Heart left ventricle (tissue), 16 donors: Measurements from ENCODE around the gene CBX4. TPM values are rescaled to one million over a fixed set of nuclear protein-coding genes. Genes with fewer than 3 reads are reported as not detected.

ENCODE experiments used
- ATAC-seq, 4 donors: fragments of 200-7000 bp; cut with Tn5 transposase; one replicate each; pipeline ENCODE4 v1.9.1; 2020 to 2022; ENCODE audit warnings: moderate library complexity in 4 of 4, mild to moderate bottlenecking in 3 of 4, moderate number of reproducible peaks in 1 of 4
- DNase-seq, 5 donors: peaks; one replicate each; pipeline ENCODE4 v3.0.0-alpha.2; 2020
- H3K27ac ChIP-seq, 12 donors: fragments of 200-600 bp; sonication (generic) in 4 of 12; one replicate each; pipeline versions ENCODE4 v1.5.0 to v1.8.0; 2016 to 2022; ENCODE audit warnings: mild to moderate bottlenecking in 2 of 12
- H3K27me3 ChIP-seq, 9 donors: fragments of 200-600 bp; sonication (generic) in 2 of 9; one replicate each; pipeline versions ENCODE4 v1.5.1 to v1.8.0; 2016 to 2022; ENCODE audit warnings: mild to moderate bottlenecking in 3 of 9
- H3K36me3 ChIP-seq, 9 donors: fragments of 200-600 bp; sonication (generic) in 2 of 9; one replicate each; pipeline versions ENCODE4 v1.5.0 to v1.8.0; 2018 to 2022; ENCODE audit warnings: mild to moderate bottlenecking in 2 of 9
- H3K4me1 ChIP-seq, 12 donors: fragments of 200-600 bp; sonication (generic) in 4 of 12; one replicate each; pipeline versions ENCODE4 v1.5.0 to v1.8.0; 2016 to 2022; ENCODE audit warnings: mild to moderate bottlenecking in 3 of 12
- H3K4me3 ChIP-seq, 12 donors: fragments of 200-600 bp; sonication (generic) in 4 of 12; one replicate each; pipeline versions ENCODE4 v1.5.0 to v1.8.0; 2017 to 2022; ENCODE audit warnings: mild to moderate bottlenecking in 9 of 12, moderate library complexity in 4 of 12
- H3K9me3 ChIP-seq, 12 donors: fragments of 200-600 bp; sonication (generic) in 4 of 12; one replicate each; pipeline versions ENCODE4 v1.5.0 to v1.8.0; 2016 to 2022; ENCODE audit warnings: mild to moderate bottlenecking in 1 of 12
- CTCF ChIP-seq, 12 donors: fragments of 200-600 bp; sonication (generic) in 4 of 12; IDR thresholded peaks; one replicate each; pipeline versions ENCODE4 v1.5.0 to v1.8.0; 2018 to 2022; ENCODE audit warnings: antibody characterized with exemption in 12 of 12, mild to moderate bottlenecking in 5 of 12
- POLR2A ChIP-seq, 2 donors: fragments of 450-650 bp; IDR thresholded peaks; one replicate each; pipeline ENCODE4 v1.6.1; 2017; ENCODE audit warnings: antibody characterized with exemption in 2 of 2, mild to moderate bottlenecking in 2 of 2, moderate library complexity in 2 of 2
- WGBS, 4 donors: extraction: QIAGEN DNeasy Blood & Tissue Kit in 2 of 4; methylation state at CpG; one replicate each; pipeline versions ENCODE4 v1.1.5 to v1.1.7; 2013 to 2018; 5-methylcytosine and 5-hydroxymethylcytosine counted together
- intact Hi-C, 10 donors: fragments of 100-400 bp; cut with DNase I; formaldehyde crosslinking; loops; one replicate each; pipeline versions ENCODE4 v1.11.1 to v1.14.2; 2022
- polyA plus RNA-seq, 2 donors: library from polyadenylated mRNA; stranded (reverse); fragments of 200-250 nt; gene quantifications; one replicate each; pipeline ENCODE4 v1.2.3, GENCODE V29; 2013
- total RNA-seq, 9 donors: library from RNA; depleted of rRNA in 2 of 9; stranded (reverse); fragments of >200 nt in 2 of 9; fragmentation: NEBNext Ultra II Directional in 3 of 9; extraction: Animal tissue kit (Norgen Biotek cat#: 25700) in 3 of 9; gene quantifications; one replicate each; pipeline versions ENCODE4 v1.1.0 to v1.2.4, GENCODE V29; 2016 to 2023
- donor health status: ischemic (EF 13 %, LVEDD 7.1; RV severe dilation, severe dysfunction).
- donor health status: healthy with polysubstance abuse.
- donor health status: DM: no; HTN: yes; CAD: no.
- donor health status: DM: no; HTN: no; CAD: no.
- donor health status: ischemic (EF 25% LVEDD 6.9; RV normal size, moderate dysfunction).
- donor health status: ischemic (EF 25% LVEDD 5.7; RV mildly dilated, moderate dysfunction).
- donor health status: healthy.
- donor health status: DM: yes; HTN: yes; CAD: no.
- donor health status: ischemic (EF 35%, LVEDD 5.7; RV mildly dilated, moderate dysfunction).
- donor health status: nonischemic (EF 11% LVEDD 7.7; RV severe dilation, severe dysfunction).
- donor health status: DM: yes; HTN: yes; CAD: no.
- donor health status: PGD.
- donor health status: ischemic (EF 29% LVEDD 5.4; RV normal size, mild dysfunction).
- donor health status: nonischemic (EF 23%, LVEDD 6.1; RV moderate dilation, normal function).

Gene CBX4
- total and polyA plus RNA-seq, 11 donors: 10.9 to 41.1 (median 26.8) TPM

- no peak overlapping the region for H3K4me3 ChIP-seq
- H3K27me3 ChIP-seq: peaks cover 41 to 79% (median 60%) of the 10 kb centered on the region in 9 donors
- H3K4me1 ChIP-seq: peaks cover 0 to 51% (median 29%) of the 10 kb centered on the region in 12 donors
- TF ChIP-seq CTCF (IDR thresholded peaks at IDR 0.05) (no peak), POLR2A (IDR thresholded peaks at IDR 0.05) (no peak)
- no peak for ATAC-seq
- no peak overlapping the region for H3K27ac ChIP-seq
- no peaks in the 10 kb centered on the region for H3K9me3 ChIP-seq
- peak in 1 of 5 donors; percentile 5 for DNase-seq
- 81 to 90% (median 83%) methylated on average over 5 of the region's 5 CpGs for WGBS, 4 donors
- intact Hi-C loops: loop anchor here in 5 of 10 donors (2.0 to 10.0 kb wide), 6 partner anchors 126 to 206 kb away; no protein-coding TSS in a partner anchor
- H3K36me3 ChIP-seq: peaks cover 0 to 7% (median 0%) of the 10 kb centered on the region in 9 donors
Observed at GRCh38 chr17:79788455-79788854, 50.8 kb downstream of the CBX4 start.

GRCh38 chr17:79786930-79787643 lies 52.2 kb downstream of the CBX4 start:
- Histone ChIP-seq H3K4me3 (no peak overlapping the region), H3K36me3 (peaks cover 0 to 7% (median 0%) of the 10 kb centered on the region in 9 donors), H3K4me1 (peaks cover 0 to 39% (median 19%) of the 10 kb centered on the region in 12 donors), H3K9me3 (no peaks in the 10 kb centered on the region), H3K27me3 (peaks cover 34 to 65% (median 47%) of the 10 kb centered on the region in 9 donors), H3K27ac (no peak overlapping the region)
- peak in 1 of 5 donors; percentile 9 for DNase-seq
- ATAC-seq: no peak
- intact Hi-C loops: loop anchor here in 4 of 10 donors (5.0 to 10.0 kb wide), 5 partner anchors 128 to 208 kb away; no protein-coding TSS in a partner anchor
- no peak for TF ChIP-seq CTCF (IDR thresholded peaks at IDR 0.05)
- TF ChIP-seq POLR2A (IDR thresholded peaks at IDR 0.05): no peak
- WGBS, 4 donors: 85 to 91% (median 91%) methylated on average over 12 of the region's 12 CpGs

GRCh38 chr17:79785900-79786810 lies 53.1 kb downstream of the CBX4 start:
- peaks cover 0 to 31% (median 14%) of the 10 kb centered on the region in 12 donors for H3K4me1 ChIP-seq
- H3K4me3 ChIP-seq: no peak overlapping the region
- intact Hi-C loops: loop anchor here in 4 of 10 donors (5.0 to 10.0 kb wide), 5 partner anchors 129 to 209 kb away; no protein-coding TSS in a partner anchor
- H3K27ac ChIP-seq: peak overlapping the region in 1 of 12 donors; percentile 24
- TF ChIP-seq CTCF (IDR thresholded peaks at IDR 0.05): no peak
- TF ChIP-seq POLR2A (IDR thresholded peaks at IDR 0.05): no peak
- H3K27me3 ChIP-seq: peaks cover 24 to 56% (median 37%) of the 10 kb centered on the region in 9 donors
- WGBS, 4 donors: 65 to 82% (median 72%) methylated on average over 13 to 15 of the region's 15 CpGs
- peaks cover 0 to 7% (median 0%) of the 10 kb centered on the region in 9 donors for H3K36me3 ChIP-seq
- DNase-seq (peak in 2 of 5 donors; percentile 49 to 50), ATAC-seq (peak; percentile 38 to 69 (median 58))
- no peaks in the 10 kb centered on the region for H3K9me3 ChIP-seq
